HUDEP-2 (cell line): Measurements from ENCODE around the gene MRPL14.

Experiments
- DNase-seq, 76 experiments: peaks; one replicate each; lab custom pipeline; 2025; ENCODE audit not compliant: unreplicated experiment in 76 of 76; lab: John Stamatoyannopoulos, UW

Gene MRPL14

GRCh38 chr6:44081753-44082152 lies 45.5 kb downstream of the MRPL14 start:
- DNase-seq: no peak

- no peak for DNase-seq
Measured at GRCh38 chr6:44080561-44081521, 46.4 kb downstream of the MRPL14 start.

- no peak for DNase-seq
Measured at GRCh38 chr6:44079672-44080071, 47.6 kb downstream of the MRPL14 start.

GRCh38 chr6:44078827-44079671 lies 48.2 kb downstream of the MRPL14 start:
- DNase-seq: no peak

GRCh38 chr6:44078219-44078826 lies 48.9 kb downstream of the MRPL14 start:
- DNase-seq: no peak

GRCh38 chr6:44077214-44077946 lies 49.9 kb downstream of the MRPL14 start:
- no peak for DNase-seq

- no peak for DNase-seq
Measured at GRCh38 chr6:44076356-44077213, 50.7 kb downstream of the MRPL14 start.

- DNase-seq: no peak
Measured at GRCh38 chr6:44075647-44076355, 51.5 kb downstream of the MRPL14 start.

GRCh38 chr6:44074813-44075646 lies 52.2 kb downstream of the MRPL14 start:
- DNase-seq: no peak

GRCh38 chr6:44074439-44074812 lies 52.8 kb downstream of the MRPL14 start:
- DNase-seq: no peak

- DNase-seq: no peak
Measured at GRCh38 chr6:44073612-44074438, 53.4 kb downstream of the MRPL14 start.

- no peak for DNase-seq
Measured at GRCh38 chr6:44072959-44073611, 54.2 kb downstream of the MRPL14 start.

GRCh38 chr6:44072452-44072958 lies 54.7 kb downstream of the MRPL14 start:
- no peak for DNase-seq

- DNase-seq: no peak
Measured at GRCh38 chr6:44071670-44072451, 55.4 kb downstream of the MRPL14 start.

GRCh38 chr6:44068607-44069296 lies 58.5 kb downstream of the MRPL14 start:
- no peak for DNase-seq
